H1 (cell line): ENCODE measurements around the gene PRRC2C.

Experiments
- CHD2 ChIP-seq: IDR thresholded peaks from 2 replicates; pipeline ENCODE4 v1.6.1; 2012; ENCODE audit warnings: low read length, improper control_type of control experiment
- CTCF ChIP-seq, 3 experiments: IDR thresholded peaks; 1 replicate in 2 of 3; 2 replicates in 1 of 3; pipeline versions ENCODE4 v1.5.1 to v1.6.1; 2011; ENCODE audit warnings: low read length in 3 of 3, mild to moderate bottlenecking in 3 of 3, inconsistent platforms in 2 of 3, low read depth in 1 of 3, moderate library complexity in 1 of 3; ENCODE audit not compliant: insufficient read depth in 1 of 3; ENCODE audit errors: control extremely low read depth in 1 of 3
- E2F6 ChIP-seq: IDR thresholded peaks from 2 replicates; pipeline ENCODE4 v1.6.1; 2012; ENCODE audit warnings: inconsistent platforms
- EP300 ChIP-seq, 2 experiments: IDR thresholded peaks; 1 replicate in 1 of 2; 2 replicates in 1 of 2; pipeline ENCODE4 v1.6.1; 2011 to 2012; ENCODE audit warnings: low read depth in 2 of 2, low read length in 2 of 2, mild to moderate bottlenecking in 2 of 2, borderline replicate concordance in 1 of 2, inconsistent platforms in 1 of 2, moderate library complexity in 1 of 2
- GABPA ChIP-seq: IDR thresholded peaks from 2 replicates; pipeline ENCODE4 v1.6.1; 2011; ENCODE audit warnings: mild to moderate bottlenecking, low read length, moderate library complexity, borderline replicate concordance; ENCODE audit not compliant: insufficient read depth
- HDAC6 ChIP-seq: IDR thresholded peaks from one replicate; pipeline ENCODE4 v1.7.1; 2012; ENCODE audit warnings: low read depth, mild to moderate bottlenecking, inconsistent platforms, low read length, moderate library complexity
- POLR2A ChIP-seq, 2 experiments: IDR thresholded peaks; 1 replicate in 1 of 2; 2 replicates in 1 of 2; pipeline ENCODE4 v1.6.1; 2011; ENCODE audit warnings: low read depth in 2 of 2, low read length in 2 of 2, mild to moderate bottlenecking in 2 of 2; ENCODE audit errors: control extremely low read depth in 1 of 2
- POLR2AphosphoS5 ChIP-seq: IDR thresholded peaks from 2 replicates; pipeline ENCODE4 v1.6.1; 2011; ENCODE audit warnings: low read depth, low read length
- SIN3A ChIP-seq, 2 experiments: IDR thresholded peaks in 1 of 2; conservative IDR thresholded peaks in 1 of 2; 2 replicates each; pipeline ENCODE4 v1.6.1; 2011 to 2012; ENCODE audit warnings: low read length in 2 of 2, improper control_type of control experiment in 1 of 2, low read depth in 1 of 2, mild to moderate bottlenecking in 1 of 2
- USF2 ChIP-seq: IDR thresholded peaks from 2 replicates; pipeline ENCODE4 v1.6.1; 2011; ENCODE audit warnings: low read length, improper control_type of control experiment
- YY1 ChIP-seq: IDR thresholded peaks from 2 replicates; pipeline ENCODE4 v1.6.1; 2011; ENCODE audit warnings: low read depth, mild to moderate bottlenecking, low read length

GRCh38 chr1:171623651-171624331, 138.5 kb downstream of the PRRC2C start:
- no peak for TF ChIP-seq CTCF (IDR thresholded peaks at IDR 0.05; ENCODE audit: control extremely low read depth in 1 of 3, insufficient read depth in 1 of 3, low read depth in 1 of 3, low read length in 3 of 3)
- no peak for TF ChIP-seq USF2
- no peak for TF ChIP-seq POLR2AphosphoS5
- no peak for TF ChIP-seq POLR2A (IDR thresholded peaks at IDR 0.05; ENCODE audit: control extremely low read depth in 1 of 2, low read depth in 2 of 2, low read length in 2 of 2)
- TF ChIP-seq GABPA: no peak
- TF ChIP-seq EP300 (IDR thresholded peaks at IDR 0.05; ENCODE audit: borderline replicate concordance in 1 of 2, low read depth in 2 of 2, low read length in 2 of 2): no peak
- TF ChIP-seq SIN3A (conservative IDR thresholded peaks at IDR 0.05 in 1 of 2, IDR thresholded peaks at IDR 0.05 in 1 of 2; ENCODE audit: low read depth in 1 of 2, low read length in 2 of 2): no peak
- no peak for TF ChIP-seq HDAC6
- TF ChIP-seq CHD2: no peak
- no peak for TF ChIP-seq E2F6
- no peak for TF ChIP-seq YY1
